GM21515 (cell line): Measurements from ENCODE around the gene GRM8.
A peak's percentile ranks its signal among the peaks of the same experiment; 100 is the strongest.

ENCODE experiments used
- ATAC-seq: cut with Tn5 transposase; IDR thresholded peaks from one replicate; pipeline ENCODE4 v1.9.1; 2021; ENCODE audit not compliant: unreplicated experiment

Gene GRM8

DNA sequence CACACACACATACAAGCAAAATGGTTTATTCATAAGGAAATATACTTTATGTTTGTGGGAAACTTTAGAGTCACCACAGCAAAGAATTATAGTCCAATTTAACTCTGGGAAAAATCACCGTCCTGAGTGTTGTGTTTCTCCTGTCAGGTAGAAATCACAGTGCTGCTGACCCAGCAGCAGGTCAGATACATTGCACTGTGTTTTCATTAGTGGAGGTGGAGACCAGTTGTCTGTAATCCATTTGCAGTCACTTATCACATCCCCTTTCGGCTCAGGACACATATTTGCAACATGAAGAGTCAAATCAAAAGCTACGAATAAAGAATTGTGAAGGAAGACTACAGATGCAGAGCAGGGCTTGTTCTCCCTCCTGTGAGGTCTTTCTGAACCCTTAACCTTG lies 799.6 kb downstream of the GRM8 start:
- ATAC-seq: no peak

DNA sequence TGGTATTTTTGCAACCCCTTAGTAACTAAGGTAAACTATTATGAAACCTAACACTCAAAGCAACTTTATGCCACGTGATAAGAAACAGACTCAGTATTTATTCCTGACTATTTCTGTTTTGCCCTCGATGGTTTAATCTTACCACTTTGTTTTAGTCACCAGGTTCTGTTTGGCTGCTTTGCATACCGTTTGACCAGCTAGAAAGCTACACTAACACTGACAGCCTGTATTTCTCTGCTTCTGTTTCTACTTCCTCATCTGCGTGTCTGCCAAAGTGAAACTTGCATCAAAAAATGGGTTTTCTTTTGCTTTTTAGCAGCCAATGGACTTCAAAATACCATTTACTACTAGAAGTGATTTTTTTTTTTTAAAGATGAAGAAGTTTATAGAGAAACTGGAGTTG lies 802.5 kb downstream of the GRM8 start:
- ATAC-seq: peak; percentile 93

DNA sequence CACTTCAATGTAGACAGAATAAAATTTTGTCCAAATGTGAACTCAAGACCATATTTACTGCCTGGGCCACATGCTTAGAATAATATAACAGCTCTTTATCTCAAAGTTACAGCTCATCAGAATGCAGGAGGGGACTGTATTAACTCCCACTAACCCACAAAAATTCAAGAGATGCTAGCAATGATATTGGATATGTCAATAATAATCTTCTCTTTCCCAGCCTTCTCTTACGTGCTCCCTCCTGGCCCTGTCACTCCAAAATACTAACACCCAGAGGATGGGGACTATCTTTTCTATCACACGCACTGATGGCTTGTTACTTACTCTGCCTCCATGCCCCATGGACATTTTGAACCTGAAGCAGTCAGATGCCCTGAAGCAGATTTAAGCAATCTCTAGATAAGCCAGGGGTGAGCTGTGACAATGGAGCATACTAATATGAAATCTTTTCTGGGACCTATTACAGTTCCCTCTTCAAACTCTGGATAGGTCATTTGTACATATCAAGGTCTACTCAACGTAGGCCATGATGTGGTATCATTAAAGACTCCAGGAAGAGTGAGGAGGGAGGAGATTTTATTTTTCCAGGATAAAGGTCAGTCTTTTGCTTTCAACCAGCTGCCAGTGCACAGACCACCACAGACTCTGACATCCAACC lies 803.0 kb downstream of the GRM8 start:
- peak; percentile 24 for ATAC-seq

DNA sequence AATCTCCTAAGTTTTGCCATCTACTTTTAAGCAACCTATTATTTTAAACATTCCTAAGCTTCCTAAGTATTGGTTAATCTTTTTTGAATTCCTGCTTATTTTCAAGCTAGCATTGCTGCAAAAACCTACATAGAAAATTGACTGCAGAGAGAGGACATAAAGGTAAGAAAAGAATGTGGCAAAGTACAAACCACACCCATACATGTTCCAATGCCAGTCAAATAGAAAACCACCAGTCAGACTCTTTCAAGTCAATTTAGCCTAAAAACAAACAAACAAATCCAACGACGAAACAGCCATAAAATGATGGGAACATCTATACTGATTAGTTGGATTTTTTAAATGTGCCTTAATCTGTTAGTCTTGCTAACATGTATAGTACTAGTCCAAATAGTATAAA lies 804.8 kb downstream of the GRM8 start:
- no peak for ATAC-seq

DNA sequence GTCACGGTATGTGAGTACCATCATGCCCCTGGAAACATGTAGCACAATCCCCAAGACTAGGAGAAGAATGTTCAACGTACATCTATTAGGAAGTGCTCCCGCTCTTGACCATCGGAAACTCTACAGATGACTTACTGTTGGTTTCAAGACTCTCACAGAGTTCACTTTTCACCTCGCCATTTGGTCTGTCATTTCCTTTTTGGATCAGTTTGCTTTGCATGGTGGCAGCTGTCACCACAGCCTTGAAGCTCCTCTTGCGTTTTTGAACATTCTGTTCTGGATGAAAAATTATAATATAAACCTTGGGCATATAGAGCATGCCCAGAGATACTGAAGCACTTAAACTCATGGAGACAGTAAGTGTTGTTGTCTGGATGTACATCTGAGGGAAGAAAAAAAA lies 806.8 kb downstream of the GRM8 start:
- no peak for ATAC-seq

DNA sequence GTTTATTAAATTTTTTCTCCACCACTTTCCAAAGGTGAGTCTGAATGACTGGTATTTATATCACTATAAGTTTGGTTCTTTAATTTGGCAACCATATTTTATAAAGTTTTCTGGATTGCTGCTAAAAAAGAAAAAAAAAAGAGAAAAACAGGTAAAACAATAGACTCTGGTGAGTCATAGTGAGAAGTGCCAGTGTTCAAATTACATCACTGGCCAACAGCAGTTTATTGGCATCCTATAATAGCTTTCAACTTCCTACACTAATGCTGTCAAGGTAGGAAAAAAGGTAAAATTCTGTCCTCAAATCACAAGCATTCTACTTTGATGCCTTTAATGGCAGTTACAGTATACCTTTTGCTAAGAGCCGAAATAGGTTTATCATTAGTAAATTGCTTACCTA lies 808.8 kb downstream of the GRM8 start:
- ATAC-seq: no peak

DNA sequence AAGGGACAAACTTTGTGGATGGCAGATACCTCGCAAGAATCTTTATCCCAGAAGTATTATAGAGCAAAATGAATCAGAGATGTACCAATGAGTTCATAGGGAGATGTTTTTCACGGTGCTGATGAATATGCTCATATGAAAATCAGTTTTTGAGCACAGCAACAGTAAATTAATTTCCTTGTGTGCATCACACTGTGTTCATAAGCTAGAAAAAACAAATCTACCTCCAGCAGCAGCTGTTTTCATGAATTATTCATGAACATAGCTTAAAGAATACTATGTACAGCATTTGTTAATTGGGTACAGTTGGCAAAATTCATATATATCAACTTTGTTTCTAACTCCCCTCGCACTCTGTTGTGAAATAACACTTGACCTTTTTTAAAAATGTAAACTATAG lies 809.8 kb downstream of the GRM8 start:
- no peak for ATAC-seq

DNA sequence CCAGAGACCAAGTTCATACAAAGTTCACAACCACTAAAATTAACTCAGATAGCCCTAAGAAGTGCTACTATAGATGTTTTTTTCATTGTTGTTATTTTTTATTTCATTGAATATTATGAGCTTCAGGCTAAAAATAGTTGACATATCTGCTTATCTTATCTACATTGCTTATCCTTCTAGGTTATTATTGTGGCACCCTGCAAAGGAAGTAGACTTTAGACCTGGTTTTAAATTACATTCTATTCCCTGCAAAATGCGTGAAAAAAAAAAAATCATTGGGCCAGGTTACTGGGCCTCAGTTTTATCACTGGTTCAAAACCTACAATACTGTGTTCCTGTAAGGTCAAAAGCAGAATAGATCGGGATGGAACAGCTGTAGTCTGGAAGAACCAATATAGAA lies 811.0 kb downstream of the GRM8 start:
- no peak for ATAC-seq

DNA sequence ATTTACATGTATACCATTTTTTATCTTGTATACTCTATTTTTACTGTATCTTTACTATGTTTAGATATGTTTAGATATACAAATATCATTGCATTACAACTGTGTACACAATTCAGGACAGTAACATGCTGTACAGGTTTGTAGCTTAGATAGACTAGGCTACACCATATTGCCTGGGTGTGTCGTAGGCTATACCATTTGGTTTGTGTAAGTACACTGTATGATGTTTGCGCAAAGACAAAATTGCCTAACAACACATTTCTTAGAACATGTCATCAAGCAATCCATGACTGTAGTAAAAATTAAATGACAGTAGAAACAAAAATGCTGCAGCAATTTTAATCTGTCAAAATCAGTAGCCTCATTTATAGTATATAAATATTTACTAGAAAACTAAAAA lies 812.2 kb downstream of the GRM8 start:
- ATAC-seq: no peak

DNA sequence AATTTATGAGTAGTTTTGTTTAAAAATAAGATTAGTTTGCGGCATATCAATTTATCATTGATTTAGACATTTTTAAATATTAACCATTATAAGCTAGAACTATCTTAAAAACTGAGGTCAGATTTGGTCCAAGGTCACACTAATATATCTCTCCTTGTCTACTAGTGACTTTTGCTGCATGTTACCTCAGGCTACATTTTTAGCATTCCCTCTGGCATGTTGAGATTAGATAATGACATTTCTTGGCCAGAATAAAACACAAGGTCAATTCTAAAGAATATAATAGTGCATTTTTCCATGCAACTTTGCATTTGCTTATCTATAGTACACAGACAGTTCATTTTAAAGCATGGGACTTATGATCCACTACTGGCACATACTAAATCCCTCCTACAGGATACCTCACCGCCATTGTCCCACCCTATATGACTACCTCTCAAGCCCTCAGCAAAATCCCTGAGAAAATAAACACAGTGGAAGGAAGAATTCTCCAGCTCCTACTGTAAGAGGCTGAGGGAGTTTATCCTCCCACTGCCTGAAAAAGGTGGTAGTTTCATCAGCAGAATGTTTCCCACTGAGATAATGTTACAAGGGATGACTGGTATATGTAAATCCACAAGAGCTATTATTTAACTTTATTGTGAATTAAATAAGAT lies 816.4 kb downstream of the GRM8 start:
- no peak for ATAC-seq

DNA sequence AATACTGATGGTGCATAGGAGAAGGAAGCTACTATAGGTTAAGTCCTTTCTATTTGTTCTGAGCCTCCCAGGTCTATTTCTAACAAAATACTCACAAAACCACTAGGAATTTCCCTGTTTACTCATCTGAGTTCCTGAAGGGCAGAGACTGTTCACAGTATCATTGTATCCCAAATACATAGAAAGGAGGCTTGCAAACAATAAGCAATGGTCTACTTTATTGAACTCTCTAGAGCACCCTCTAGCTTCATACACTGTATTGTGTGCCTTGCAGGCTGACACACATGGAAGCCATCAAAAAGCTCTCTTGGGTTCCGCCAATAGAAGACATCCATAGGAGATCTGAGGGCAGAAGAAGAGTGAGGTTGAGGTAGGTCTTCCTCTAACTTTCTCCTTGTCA lies 826.1 kb downstream of the GRM8 start:
- ATAC-seq: no peak

DNA sequence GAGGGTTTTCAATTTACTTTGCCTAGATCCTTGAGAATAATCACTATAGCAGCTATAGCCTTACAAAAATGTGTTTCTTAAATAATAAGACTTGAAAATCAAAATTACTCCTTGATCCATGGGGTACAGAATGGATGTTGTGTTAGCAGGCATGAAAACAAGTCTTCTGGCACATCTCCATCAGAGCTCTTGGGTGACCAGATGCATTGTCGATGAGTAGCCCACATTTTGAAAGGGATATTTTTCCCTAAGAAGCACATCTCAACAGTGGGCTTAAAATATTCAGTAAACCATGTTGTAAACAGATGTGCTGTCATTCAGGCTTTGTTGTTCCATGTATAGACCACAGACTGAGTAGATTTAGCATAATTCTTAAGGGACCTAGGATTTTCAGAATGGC lies 827.8 kb downstream of the GRM8 start:
- no peak for ATAC-seq

DNA sequence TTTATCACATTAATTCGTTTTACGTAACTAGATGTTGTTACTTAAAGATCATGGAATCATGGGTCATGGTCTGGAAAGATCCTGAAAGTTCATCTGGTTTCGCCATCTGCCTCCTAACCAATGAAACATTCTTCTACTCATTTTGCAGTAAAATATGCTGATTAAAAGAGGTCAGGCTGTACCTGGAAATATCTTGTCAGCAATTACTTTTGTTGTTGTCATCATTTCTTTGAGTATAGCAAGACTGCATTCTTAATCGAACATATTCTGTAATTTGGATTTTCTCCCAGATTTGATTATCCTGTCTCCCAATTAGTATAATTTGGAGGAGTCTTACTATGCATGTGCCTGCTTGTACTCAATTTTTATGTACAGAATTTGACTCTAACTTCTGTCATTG lies 833.7 kb downstream of the GRM8 start:
- no peak for ATAC-seq

DNA sequence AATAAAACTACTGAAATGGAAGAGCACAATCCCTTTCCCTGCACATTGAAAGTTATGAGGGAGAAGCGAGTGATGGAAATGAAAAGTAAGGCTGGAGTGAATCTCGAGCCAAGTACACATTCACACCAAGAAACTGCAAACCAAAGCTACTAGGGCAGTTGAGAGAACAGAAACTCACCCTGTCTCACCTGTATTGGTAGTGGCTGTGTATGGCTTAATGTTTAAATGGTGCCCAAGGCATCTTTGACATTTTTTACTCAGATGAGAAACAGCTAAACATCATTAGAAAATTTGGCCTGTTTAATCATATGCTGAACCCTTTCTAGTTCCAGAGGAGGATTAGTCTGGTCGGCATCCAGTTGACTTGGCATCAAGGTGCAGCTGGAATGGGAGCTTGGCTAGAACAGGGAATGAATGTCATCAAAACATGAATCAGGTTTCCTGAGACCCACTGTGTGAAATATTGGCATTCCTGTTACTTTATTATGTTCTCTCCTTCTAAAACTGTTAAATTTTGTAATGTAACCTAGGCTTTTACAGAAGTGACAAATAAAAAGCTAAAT lies 840.8 kb downstream of the GRM8 start:
- ATAC-seq: peak; percentile 73

DNA sequence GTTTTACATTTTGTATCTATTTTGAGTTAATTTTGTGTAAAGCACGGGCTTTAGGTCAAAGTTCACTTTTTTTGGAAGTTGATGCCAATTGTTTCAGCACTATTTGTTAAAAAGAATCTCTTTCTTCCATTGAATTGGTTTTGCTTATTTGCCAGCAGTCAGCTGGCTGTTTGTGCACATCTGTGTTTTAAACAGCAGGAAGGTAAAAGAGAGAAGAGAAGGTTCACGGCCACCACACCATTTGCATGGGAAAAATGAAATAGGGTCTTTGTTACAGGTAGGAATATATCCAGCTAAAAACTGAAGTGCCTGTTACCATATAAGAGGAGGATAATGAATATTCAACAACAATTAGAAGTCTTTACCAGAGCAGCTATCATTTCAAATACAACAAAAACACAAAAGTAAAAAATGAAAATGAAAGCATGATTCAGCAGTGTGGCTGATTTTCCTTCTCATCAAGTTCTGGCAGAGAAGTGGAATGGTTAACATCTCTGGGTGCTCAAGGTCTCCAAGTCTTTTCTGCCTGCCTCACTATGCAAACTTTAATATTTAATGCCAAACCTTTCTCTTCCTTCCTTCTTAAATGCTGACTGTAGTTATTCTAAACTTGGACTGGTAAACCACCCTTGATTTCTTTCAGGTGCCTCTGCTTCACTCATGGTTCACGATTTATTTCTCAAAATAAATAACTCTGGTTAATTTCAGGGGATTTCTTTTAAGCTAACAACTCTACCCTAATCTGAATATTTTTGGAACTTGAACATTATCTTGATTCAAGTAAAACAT lies 841.5 kb downstream of the GRM8 start:
- peak; percentile 66 for ATAC-seq

DNA sequence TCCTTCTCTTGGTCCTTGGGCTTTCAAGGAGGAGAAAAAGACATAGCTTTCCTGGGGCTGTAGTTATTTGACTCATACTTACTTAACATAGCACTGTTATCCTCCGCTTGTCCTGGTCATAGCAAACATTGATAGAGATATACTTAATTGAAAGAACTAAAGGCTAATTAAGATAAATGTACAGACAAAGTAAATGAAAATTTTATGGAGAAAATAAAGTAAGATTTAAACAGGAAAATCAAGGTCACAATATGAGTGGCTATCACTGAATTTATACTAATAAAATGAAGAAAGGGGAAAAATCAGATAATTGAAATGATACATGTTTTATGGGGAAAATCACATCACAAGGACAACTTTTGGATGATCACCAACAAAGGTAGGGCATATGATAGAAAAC lies 849.7 kb downstream of the GRM8 start:
- no peak for ATAC-seq

DNA sequence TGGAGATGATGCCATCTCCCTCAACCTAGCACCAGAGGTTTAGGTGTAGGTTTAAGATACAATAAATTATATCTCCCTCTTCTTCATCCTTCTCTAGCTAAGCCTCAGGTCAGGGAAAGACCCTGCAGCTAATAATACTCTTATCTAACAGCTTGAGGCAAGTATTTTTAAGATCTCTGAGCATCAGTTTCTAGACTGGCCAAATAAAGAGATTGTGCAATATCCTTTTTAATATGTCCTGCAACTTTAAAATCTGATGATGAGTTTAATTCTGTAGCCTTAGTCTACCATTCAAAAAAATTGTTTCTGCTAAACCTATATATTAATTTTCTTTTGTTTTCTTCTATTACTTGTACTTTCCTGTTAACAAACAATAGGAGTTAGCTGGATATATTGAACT lies 850.8 kb downstream of the GRM8 start:
- ATAC-seq: no peak

DNA sequence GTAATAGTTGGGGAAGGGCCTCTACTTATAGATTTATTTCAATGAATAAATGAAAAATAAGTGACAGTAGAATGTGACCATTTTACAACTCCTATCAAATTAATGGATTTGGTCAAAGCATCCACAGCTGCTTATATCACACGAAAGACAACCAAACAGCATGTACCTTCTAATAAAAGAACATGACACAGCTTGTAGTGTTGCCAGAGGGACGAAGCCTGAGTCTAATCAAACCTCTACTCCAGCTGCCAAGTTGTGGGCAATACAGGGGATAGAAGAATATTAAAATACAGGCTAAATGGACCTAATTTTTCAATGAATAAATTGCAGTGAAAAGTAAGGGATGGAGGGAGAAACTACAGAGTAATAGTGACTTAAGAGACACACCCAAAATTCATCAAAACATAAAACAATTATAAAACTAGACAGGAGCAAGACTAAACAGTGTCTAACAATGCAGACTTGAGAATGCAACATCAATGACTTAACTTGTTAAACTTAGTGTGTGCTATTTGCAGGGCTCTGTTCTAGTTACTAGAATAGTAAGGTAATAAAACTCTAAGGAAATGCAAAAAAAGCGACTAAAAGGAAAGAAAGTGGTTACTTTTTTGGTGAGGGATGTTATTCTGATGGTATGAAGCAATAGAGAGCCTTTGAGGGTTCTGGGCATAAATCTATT lies 853.8 kb downstream of the GRM8 start:
- ATAC-seq: no peak

DNA sequence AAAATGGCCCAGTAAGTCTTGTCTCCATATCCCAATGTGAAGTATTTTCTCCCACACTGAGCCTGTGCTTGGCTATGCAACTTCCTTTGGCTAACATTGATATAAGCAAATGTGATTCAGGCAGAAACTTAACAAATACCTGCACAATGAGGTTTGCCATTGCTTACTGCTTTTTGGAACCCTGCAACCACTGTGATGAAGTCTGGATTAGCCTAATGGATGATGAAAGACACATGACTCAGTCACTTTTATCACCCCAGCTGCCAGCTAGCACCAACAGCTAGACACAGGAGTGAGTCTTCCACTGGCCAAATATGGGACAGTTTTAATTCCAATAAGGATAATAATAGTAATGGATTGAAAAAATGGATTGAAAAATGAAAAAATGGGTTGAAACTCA lies 854.5 kb downstream of the GRM8 start:
- no peak for ATAC-seq

DNA sequence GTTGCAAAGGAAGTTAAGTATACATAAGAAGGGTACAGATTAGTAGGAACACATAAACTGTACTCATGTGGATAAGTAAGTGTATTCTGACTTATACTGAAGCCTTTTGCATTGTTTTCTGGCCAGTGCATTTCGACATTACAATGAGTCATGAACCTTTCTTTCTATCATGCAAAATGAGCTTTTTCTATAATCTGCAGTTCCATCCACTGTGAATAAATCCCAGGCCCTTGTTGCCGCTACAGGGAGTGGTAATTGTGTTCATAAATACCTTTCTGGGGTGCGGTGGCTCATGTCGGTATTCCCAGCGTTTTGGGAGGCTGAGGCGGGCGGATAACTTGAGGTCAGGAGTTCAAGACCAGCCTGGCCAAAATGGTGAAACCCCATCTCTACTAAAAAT lies 858.3 kb downstream of the GRM8 start:
- ATAC-seq: no peak
